ENCODE results near the gene TTC7B. TPM values are rescaled to one million over a fixed set of nuclear protein-coding genes. Genes with fewer than 3 reads are reported as not detected.

TTC7B gene
- total RNA-seq, 1 experiment from 2014 or later = 18.0 TPM

GRCh38 chr14:90546767-90547166, 269.5 kb downstream of the TTC7B start:
- DNase-seq (ENCODE audit: low read depth) = no peak

GRCh38 chr14:90545966-90546751, 270.1 kb downstream of the TTC7B start:
- DNase-seq (ENCODE audit: low read depth) = no peak

GRCh38 chr14:90545382-90545781, 270.8 kb downstream of the TTC7B start:
- DNase-seq (ENCODE audit: low read depth) = no peak

GRCh38 chr14:90544971-90545370, 271.3 kb downstream of the TTC7B start:
- DNase-seq (ENCODE audit: low read depth) = no peak

GRCh38 chr14:90544566-90544965, 271.7 kb downstream of the TTC7B start:
- DNase-seq (ENCODE audit: low read depth) = no peak

GRCh38 chr14:90543876-90544275, 272.4 kb downstream of the TTC7B start:
- no peak for DNase-seq (ENCODE audit: low read depth)

GRCh38 chr14:90541076-90541634, 275.1 kb downstream of the TTC7B start:
- no peak for DNase-seq (ENCODE audit: low read depth)

GRCh38 chr14:90540437-90540836, 275.8 kb downstream of the TTC7B start:
- no peak for DNase-seq (ENCODE audit: low read depth)

GRCh38 chr14:90539996-90540395, 276.2 kb downstream of the TTC7B start:
- no peak for DNase-seq (ENCODE audit: low read depth)

- DNase-seq (ENCODE audit: low read depth) = no peak
Measured at GRCh38 chr14:90539496-90539775, 276.8 kb downstream of the TTC7B start.

- no peak for DNase-seq (ENCODE audit: low read depth)
Measured at GRCh38 chr14:90538716-90539495, 277.3 kb downstream of the TTC7B start.

- no peak for DNase-seq (ENCODE audit: low read depth)
Measured at GRCh38 chr14:90538095-90538494, 278.1 kb downstream of the TTC7B start.

GRCh38 chr14:90536511-90537191, 279.6 kb downstream of the TTC7B start:
- no peak for DNase-seq (ENCODE audit: low read depth)

GRCh38 chr14:90536092-90536491, 280.1 kb downstream of the TTC7B start:
- DNase-seq (ENCODE audit: low read depth) = no peak

- DNase-seq (ENCODE audit: low read depth) = no peak
Measured at GRCh38 chr14:90535556-90536090, 280.6 kb downstream of the TTC7B start.

GRCh38 chr14:90534838-90535555, 281.2 kb downstream of the TTC7B start:
- DNase-seq (ENCODE audit: low read depth) = no peak

- DNase-seq (ENCODE audit: low read depth) = peak; percentile 37
Measured at GRCh38 chr14:90534091-90534837, 282.0 kb downstream of the TTC7B start.

- DNase-seq (ENCODE audit: low read depth) = no peak
Measured at GRCh38 chr14:90533591-90534021, 282.6 kb downstream of the TTC7B start.

GRCh38 chr14:90532826-90533525, 283.3 kb downstream of the TTC7B start:
- no peak for DNase-seq (ENCODE audit: low read depth)

- DNase-seq (ENCODE audit: low read depth) = no peak
Measured at GRCh38 chr14:90531497-90531896, 284.7 kb downstream of the TTC7B start.
